DOHH2 (cell line): ENCODE results near the gene CRK.

Experiments used
- CTCF ChIP-seq: fragments of 200-600 bp; sonication (generic); IDR thresholded peaks from one replicate; pipeline ENCODE4 v1.5.1; 2014; ENCODE audit warnings: antibody characterized with exemption, mild to moderate bottlenecking, low read depth, low read length; ENCODE audit not compliant: poor library complexity, severe bottlenecking
- EZH2phosphoT487 ChIP-seq: fragments of 200-600 bp; sonication (generic); IDR thresholded peaks from 2 replicates; pipeline ENCODE4 v1.6.1; 2017; ENCODE audit warnings: borderline replicate concordance, mild to moderate bottlenecking, antibody characterized with exemption, low read length, moderate library complexity, mixed read lengths

GRCh38 chr17:1487939-1488825 lies 32.1 kb upstream of the CRK start:
- TF ChIP-seq EZH2phosphoT487 (no peak), CTCF (no peak)
